ENCODE measurements around the gene RADIL.
A peak's percentile ranks its signal among the peaks of the same experiment; 100 is the strongest.

The RADIL gene

GRCh38 chr7:4775848-4776623 is 107.5 kb downstream of the RADIL start:
- Mint-ChIP-seq H3K27me3 (no peaks in the 10 kb centered on the region), H3K9me3 (no peaks in the 10 kb centered on the region), H3K27ac (peak overlapping the region; percentile 97 to 99), H3K4me1 (peaks cover 48% of the 10 kb centered on the region), H3K4me3 (peak overlapping the region; percentile 94 to 99)
- ATAC-seq (no peak), DNase-seq (peak in 1 of 2 donors; percentile 48)

GRCh38 chr7:4775250-4775847 is 108.2 kb downstream of the RADIL start, which contains the start of gene AP5Z1:
TSS of gene AP5Z1 (plus strand) at chr7:4775623. CDS start at chr7:4775716, 93 bp downstream.
- H3K4me3 Mint-ChIP-seq: peak within 1 kb of the TSS; percentile 94 to 99
- no peaks in the 10 kb centered on the region for H3K27me3 Mint-ChIP-seq
- H3K9me3 Mint-ChIP-seq: no peaks in the 10 kb centered on the region
- ATAC-seq (peak; percentile 94), DNase-seq (peak; percentile 97 to 98)
- peak within 1 kb of the TSS; percentile 97 to 99 for H3K27ac Mint-ChIP-seq
- peaks cover 53% of the 10 kb centered on the region for H3K4me1 Mint-ChIP-seq

- Mint-ChIP-seq H3K27me3 (no peaks in the 10 kb centered on the region), H3K4me1 (peaks cover 56% of the 10 kb centered on the region), H3K4me3 (peak overlapping the region; percentile 94 to 99), H3K27ac (peak overlapping the region; percentile 97 to 99), H3K9me3 (no peaks in the 10 kb centered on the region)
- peak; percentile 50 for ATAC-seq
- no peak for DNase-seq
These were observed 108.8 kb downstream of the RADIL start for GRCh38 chr7:4774658-4775249.

- H3K9me3 Mint-ChIP-seq: no peaks in the 10 kb centered on the region
- peak overlapping the region; percentile 97 to 99 for H3K27ac Mint-ChIP-seq
- H3K27me3 Mint-ChIP-seq: no peaks in the 10 kb centered on the region
- H3K4me3 Mint-ChIP-seq: peak overlapping the region; percentile 94 to 99
- DNase-seq (no peak), ATAC-seq (no peak)
- H3K4me1 Mint-ChIP-seq: peaks cover 63% of the 10 kb centered on the region
These were observed 109.5 kb downstream of the RADIL start for GRCh38 chr7:4774007-4774406.

- H3K4me3 Mint-ChIP-seq: no peak overlapping the region
- H3K27ac Mint-ChIP-seq: peak overlapping the region in 1 of 2 donors; percentile 6
- ATAC-seq (no peak), DNase-seq (no peak)
- no peaks in the 10 kb centered on the region for H3K9me3 Mint-ChIP-seq
- no peaks in the 10 kb centered on the region for H3K27me3 Mint-ChIP-seq
- peaks cover 52% of the 10 kb centered on the region for H3K4me1 Mint-ChIP-seq
These were observed 111.2 kb downstream of the RADIL start for GRCh38 chr7:4772306-4772705.

GRCh38 chr7:4771737-4772136 is 111.8 kb downstream of the RADIL start:
- no peak for ATAC-seq
- no peak for DNase-seq
- H3K4me3 Mint-ChIP-seq: no peak overlapping the region
- no peaks in the 10 kb centered on the region for H3K9me3 Mint-ChIP-seq
- no peaks in the 10 kb centered on the region for H3K27me3 Mint-ChIP-seq
- peaks cover 49% of the 10 kb centered on the region for H3K4me1 Mint-ChIP-seq
- peak overlapping the region in 1 of 2 donors; percentile 6 for H3K27ac Mint-ChIP-seq

- Mint-ChIP-seq H3K4me1 (peaks cover 40% of the 10 kb centered on the region), H3K27me3 (no peaks in the 10 kb centered on the region), H3K4me3 (no peak overlapping the region), H3K27ac (no peak overlapping the region), H3K9me3 (no peaks in the 10 kb centered on the region)
- DNase-seq (no peak), ATAC-seq (no peak)
These were observed 112.6 kb downstream of the RADIL start for GRCh38 chr7:4770886-4771285.

- no peaks in the 10 kb centered on the region for H3K9me3 Mint-ChIP-seq
- no peak overlapping the region for H3K4me3 Mint-ChIP-seq
- peaks cover 34% of the 10 kb centered on the region for H3K4me1 Mint-ChIP-seq
- H3K27me3 Mint-ChIP-seq: no peaks in the 10 kb centered on the region
- no peak overlapping the region for H3K27ac Mint-ChIP-seq
- ATAC-seq: no peak
- no peak for DNase-seq
These were observed 113.8 kb downstream of the RADIL start for GRCh38 chr7:4769761-4770160.

GRCh38 chr7:4768597-4769569 is 114.6 kb downstream of the RADIL start:
- peaks cover 28% of the 10 kb centered on the region for H3K4me1 Mint-ChIP-seq
- no peaks in the 10 kb centered on the region for H3K27me3 Mint-ChIP-seq
- H3K27ac Mint-ChIP-seq: peak overlapping the region in 1 of 2 donors; percentile 80
- H3K9me3 Mint-ChIP-seq: no peaks in the 10 kb centered on the region
- ATAC-seq (no peak), DNase-seq (no peak)
- no peak overlapping the region for H3K4me3 Mint-ChIP-seq

GRCh38 chr7:4766666-4767519 is 116.6 kb downstream of the RADIL start:
- Mint-ChIP-seq H3K4me3 (no peak overlapping the region), H3K27ac (peak overlapping the region in 1 of 2 donors; percentile 80), H3K9me3 (no peaks in the 10 kb centered on the region), H3K27me3 (no peaks in the 10 kb centered on the region), H3K4me1 (peaks cover 21% of the 10 kb centered on the region)
- no peak for DNase-seq
- no peak for ATAC-seq

- H3K4me3 Mint-ChIP-seq: no peak overlapping the region
- no peaks in the 10 kb centered on the region for H3K9me3 Mint-ChIP-seq
- ATAC-seq (no peak), DNase-seq (no peak)
- peaks cover 21% of the 10 kb centered on the region for H3K4me1 Mint-ChIP-seq
- no peaks in the 10 kb centered on the region for H3K27me3 Mint-ChIP-seq
- peak overlapping the region in 1 of 2 donors; percentile 80 for H3K27ac Mint-ChIP-seq
These were observed 117.6 kb downstream of the RADIL start for GRCh38 chr7:4765776-4766490.

- H3K4me3 Mint-ChIP-seq: no peak overlapping the region
- H3K9me3 Mint-ChIP-seq: no peaks in the 10 kb centered on the region
- peaks cover 10% of the 10 kb centered on the region for H3K4me1 Mint-ChIP-seq
- peak overlapping the region in 1 of 2 donors; percentile 91 for H3K27ac Mint-ChIP-seq
- no peaks in the 10 kb centered on the region for H3K27me3 Mint-ChIP-seq
- no peak for DNase-seq
- ATAC-seq: peak; percentile 21
These were observed 119.0 kb downstream of the RADIL start for GRCh38 chr7:4764402-4765007.

- H3K4me1 Mint-ChIP-seq: peaks cover 6% of the 10 kb centered on the region
- H3K9me3 Mint-ChIP-seq: no peaks in the 10 kb centered on the region
- no peak overlapping the region for H3K4me3 Mint-ChIP-seq
- peak overlapping the region in 1 of 2 donors; percentile 59 for H3K27ac Mint-ChIP-seq
- H3K27me3 Mint-ChIP-seq: no peaks in the 10 kb centered on the region
- ATAC-seq (no peak), DNase-seq (no peak)
These were observed 119.7 kb downstream of the RADIL start for GRCh38 chr7:4763794-4764185.
